Effector CD8-positive, alpha-beta T cell (primary cell): ENCODE measurements around the gene HES6.

Experiments
- DNase-seq: peaks from one replicate; lab custom pipeline; 2025; lab: John Stamatoyannopoulos, UW

HES6 gene

GRCh38 chr2:238233625-238234024 is 6.2 kb downstream of the HES6 start:
- no peak for DNase-seq

GRCh38 chr2:238231809-238232208 is 8.0 kb downstream of the HES6 start:
- no peak for DNase-seq

GRCh38 chr2:238231251-238231793 is 8.5 kb downstream of the HES6 start:
- DNase-seq: peak; percentile 71

- no peak for DNase-seq
These were observed 9.1 kb downstream of the HES6 start for GRCh38 chr2:238230699-238231098.

GRCh38 chr2:238228700-238229099 is 11.1 kb downstream of the HES6 start:
- no peak for DNase-seq

GRCh38 chr2:238227587-238228032 is 12.2 kb downstream of the HES6 start:
- no peak for DNase-seq

- DNase-seq: no peak
These were observed 12.9 kb downstream of the HES6 start for GRCh38 chr2:238226698-238227586.

GRCh38 chr2:238225911-238226697 is 13.7 kb downstream of the HES6 start:
- DNase-seq: no peak

- no peak for DNase-seq
These were observed 14.7 kb downstream of the HES6 start for GRCh38 chr2:238225121-238225520.

GRCh38 chr2:238224356-238225035 is 15.3 kb downstream of the HES6 start:
- DNase-seq: no peak

GRCh38 chr2:238220892-238221521 is 18.8 kb downstream of the HES6 start:
- DNase-seq: no peak

- DNase-seq: no peak
These were observed 19.5 kb downstream of the HES6 start for GRCh38 chr2:238220274-238220891.

- DNase-seq: no peak
These were observed 23.1 kb downstream of the HES6 start for GRCh38 chr2:238216651-238217184.

- DNase-seq: no peak
These were observed 32.8 kb downstream of the HES6 start for GRCh38 chr2:238207006-238207405.

- no peak for DNase-seq
These were observed 35.7 kb downstream of the HES6 start for GRCh38 chr2:238203973-238204683.

- DNase-seq: peak; percentile 83
These were observed 36.5 kb downstream of the HES6 start, which contains the start of gene ILKAP for GRCh38 chr2:238203094-238203972. Gene ILKAP, minus strand, starts transcription at chr2:238203695. Its CDS starts 142 bp downstream, at chr2:238203553.

- no peak for DNase-seq
These were observed 37.3 kb downstream of the HES6 start for GRCh38 chr2:238202326-238203093.

GRCh38 chr2:238190445-238190844 is 49.4 kb downstream of the HES6 start:
- no peak for DNase-seq
